Type B pancreatic cell (in vitro differentiated cells): Measurements from ENCODE around the gene WDFY2. TPM values are rescaled to one million over a fixed set of nuclear protein-coding genes. Genes with fewer than 3 reads are reported as not detected.

Experiments
- DNase-seq: peaks from one replicate; pipeline ENCODE4 v3.0.0; 2021; ENCODE audit warnings: mixed read lengths; ENCODE audit not compliant: unreplicated experiment; ENCODE audit errors: extremely low spot score
- H3K27ac Mint-ChIP-seq: 2 replicates; pipeline ENCODE4 v1.8.0; 2021; ENCODE audit warnings: mild to moderate bottlenecking, mixed read lengths
- H3K27me3 Mint-ChIP-seq: 2 replicates; pipeline ENCODE4 v1.8.0; 2021; ENCODE audit warnings: mixed read lengths
- H3K36me3 Mint-ChIP-seq: 2 replicates; pipeline ENCODE4 v1.8.0; 2021; ENCODE audit warnings: mixed read lengths
- H3K4me1 Mint-ChIP-seq: one replicate; pipeline ENCODE4 v1.8.0; 2021; ENCODE audit warnings: mixed read lengths; ENCODE audit not compliant: unreplicated experiment
- H3K4me3 Mint-ChIP-seq: 2 replicates; pipeline ENCODE4 v1.8.0; 2021; ENCODE audit warnings: mild to moderate bottlenecking, mixed read lengths
- H3K9me3 Mint-ChIP-seq: 2 replicates; pipeline ENCODE4 v1.8.0; 2021; ENCODE audit warnings: mixed read lengths
- CTCF ChIP-seq: fragments of 200-600 bp; sonication (generic); conservative IDR thresholded peaks from 2 replicates; pipeline ENCODE4 v1.5.0; 2021; ENCODE audit warnings: antibody characterized with exemption, mild to moderate bottlenecking
- total RNA-seq: library from RNA; stranded (reverse); gene quantifications from 2 replicates; pipeline ENCODE4 v1.2.1, GENCODE V29; 2021; ENCODE audit warnings: low replicate concordance

Gene WDFY2
- total RNA-seq, 1 donor from 2014 or later: 20.3 TPM

- no peak for DNase-seq
- Mint-ChIP-seq H3K27ac (no peak overlapping the region), H3K36me3 (no peaks in the 10 kb centered on the region), H3K4me1 (peaks cover 4% of the 10 kb centered on the region), H3K9me3 (no peaks in the 10 kb centered on the region), H3K4me3 (no peak overlapping the region), H3K27me3 (no peaks in the 10 kb centered on the region)
- TF ChIP-seq CTCF: no peak
These were observed 187.8 kb downstream of the WDFY2 start for GRCh38 chr13:51772105-51772455.

- H3K27ac Mint-ChIP-seq: no peak overlapping the region
- no peak overlapping the region for H3K4me3 Mint-ChIP-seq
- H3K27me3 Mint-ChIP-seq: no peaks in the 10 kb centered on the region
- no peaks in the 10 kb centered on the region for H3K36me3 Mint-ChIP-seq
- peaks cover 4% of the 10 kb centered on the region for H3K4me1 Mint-ChIP-seq
- no peak for TF ChIP-seq CTCF
- no peak for DNase-seq
- H3K9me3 Mint-ChIP-seq: no peaks in the 10 kb centered on the region
These were observed 188.5 kb downstream of the WDFY2 start for GRCh38 chr13:51772781-51773180.

- no peak for DNase-seq
- H3K27me3 Mint-ChIP-seq: no peaks in the 10 kb centered on the region
These were observed 189.3 kb downstream of the WDFY2 start for GRCh38 chr13:51773515-51773914.

GRCh38 chr13:51776179-51776578, 191.9 kb downstream of the WDFY2 start:
- Mint-ChIP-seq H3K4me3 (no peak overlapping the region), H3K4me1 (peaks cover 4% of the 10 kb centered on the region), H3K36me3 (peaks cover 3% of the 10 kb centered on the region), H3K27ac (no peak overlapping the region), H3K27me3 (no peaks in the 10 kb centered on the region), H3K9me3 (no peaks in the 10 kb centered on the region)
- no peak for DNase-seq
- no peak for TF ChIP-seq CTCF

More at GRCh38 chr13:51773515-51773914, 189.3 kb downstream of the WDFY2 start:
- Mint-ChIP-seq H3K4me1 (peaks cover 4% of the 10 kb centered on the region), H3K4me3 (no peak overlapping the region), H3K36me3 (no peaks in the 10 kb centered on the region), H3K27ac (no peak overlapping the region), H3K9me3 (no peaks in the 10 kb centered on the region)
- no peak for TF ChIP-seq CTCF

GRCh38 chr13:51777921-51778320, 193.7 kb downstream of the WDFY2 start:
- peaks cover 3% of the 10 kb centered on the region for H3K36me3 Mint-ChIP-seq
- H3K27me3 Mint-ChIP-seq: no peaks in the 10 kb centered on the region
- H3K4me1 Mint-ChIP-seq: no peaks in the 10 kb centered on the region
- TF ChIP-seq CTCF: no peak
- no peak for DNase-seq
- no peak overlapping the region for H3K4me3 Mint-ChIP-seq
- no peaks in the 10 kb centered on the region for H3K9me3 Mint-ChIP-seq
- no peak overlapping the region for H3K27ac Mint-ChIP-seq

- no peak for TF ChIP-seq CTCF
- Mint-ChIP-seq H3K27ac (no peak overlapping the region), H3K9me3 (no peaks in the 10 kb centered on the region), H3K27me3 (no peaks in the 10 kb centered on the region), H3K4me3 (no peak overlapping the region), H3K36me3 (peaks cover 3% of the 10 kb centered on the region), H3K4me1 (no peaks in the 10 kb centered on the region)
- no peak for DNase-seq
These were observed 194.1 kb downstream of the WDFY2 start for GRCh38 chr13:51778392-51778791.
